Esophagus squamous epithelium (tissue), 5 donors: Measurements from ENCODE around the gene WASHC4. TPM values are rescaled to one million over a fixed set of nuclear protein-coding genes. Genes with fewer than 3 reads are reported as not detected.

ENCODE experiments used
- DNase-seq: peaks from one replicate; lab custom pipeline; 2025; lab: John Stamatoyannopoulos, UW
- H3K27ac ChIP-seq, 4 donors: fragments of 200-600 bp; sonication (generic); one replicate each; pipeline ENCODE4 v1.5.1; 2016 to 2019; ENCODE audit warnings: mild to moderate bottlenecking in 1 of 4
- H3K27me3 ChIP-seq, 4 donors: fragments of 200-600 bp; sonication (generic); 1 replicate in 3 of 4; 2 replicates in 1 of 4; pipeline versions ENCODE4 v1.5.1 to v1.6.0; 2017 to 2021; ENCODE audit warnings: antibody characterized with exemption in 1 of 4
- H3K36me3 ChIP-seq, 3 donors: fragments of 200-600 bp; sonication (generic); one replicate each; pipeline ENCODE4 v1.5.1; 2016 to 2019
- H3K4me1 ChIP-seq, 3 donors: fragments of 200-600 bp; sonication (generic); one replicate each; pipeline ENCODE4 v1.5.1; 2017 to 2019
- H3K4me3 ChIP-seq, 4 donors: fragments of 200-600 bp; sonication (generic); 1 replicate in 3 of 4; 2 replicates in 1 of 4; pipeline ENCODE4 v1.5.1; 2016 to 2019; ENCODE audit warnings: mild to moderate bottlenecking in 2 of 4, moderate library complexity in 1 of 4
- H3K9me3 ChIP-seq, 3 donors: fragments of 200-600 bp; sonication (generic); one replicate each; pipeline ENCODE4 v1.5.1; 2016 to 2019
- POLR2A ChIP-seq, 4 donors: fragments of 450-650 bp; IDR thresholded peaks; one replicate each; pipeline ENCODE4 v1.6.1; 2017; ENCODE audit warnings: antibody characterized with exemption in 4 of 4, mild to moderate bottlenecking in 4 of 4, moderate library complexity in 3 of 4
- WGBS, 2 donors: methylation state at CpG; one replicate each; pipeline ENCODE4 v1.1.5; 2018; 5-methylcytosine and 5-hydroxymethylcytosine counted together
- intact Hi-C: fragments of 100-400 bp; cut with DNase I; formaldehyde crosslinking; loops from one replicate; pipeline ENCODE4 v1.15.0; 2022
- total RNA-seq, 4 donors: library from RNA; depleted of rRNA; stranded (reverse); fragments of >200 nt; gene quantifications; one replicate each; pipeline ENCODE4 v1.1.0, GENCODE V29; 2016
- TF ChIP-seq, protein P1 (sequence below), 6 experiments: fragments of 450-650 bp in 4 of 6; fragments of 200-600 bp in 2 of 6; sonication (generic) in 2 of 6; IDR thresholded peaks; one replicate each; pipeline ENCODE4 v1.5.1; 2016 to 2019; ENCODE audit warnings: antibody characterized with exemption in 6 of 6, mild to moderate bottlenecking in 4 of 6, moderate library complexity in 4 of 6
- donor health status: DM: yes; HTN: yes; CAD: no.

The WASHC4 gene
- total RNA-seq, 4 donors from 2014 or later = 22.8 to 42.3 (median 36.8) TPM

DNA sequence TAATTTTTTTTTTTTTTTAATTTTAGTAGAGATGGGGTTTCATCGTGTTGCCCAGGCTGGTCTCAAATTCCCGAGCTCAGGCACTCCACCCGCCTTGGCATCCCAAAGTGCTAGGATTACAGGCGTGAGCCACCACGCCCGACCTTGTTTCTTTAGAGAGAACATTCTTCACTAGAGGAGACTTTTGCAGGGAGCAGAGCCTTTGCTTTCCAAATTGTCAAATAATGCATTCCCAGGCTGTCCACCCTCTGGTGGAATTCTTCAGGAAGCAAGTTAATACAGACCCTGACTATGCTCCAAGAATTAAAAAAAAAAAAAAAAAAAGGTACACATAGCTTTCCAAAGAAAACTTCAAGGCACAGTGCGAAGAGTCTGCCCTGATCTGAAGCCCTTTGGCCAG is 30.1 kb upstream of the WASHC4 start:
- Histone ChIP-seq H3K4me1 (peaks cover 0 to 9% (median 0%) of the 10 kb centered on the region in 3 donors), H3K27ac (no peak overlapping the region), H3K9me3 (no peaks in the 10 kb centered on the region), H3K4me3 (no peak overlapping the region), H3K27me3 (peaks cover 0 to 24% (median 0%) of the 10 kb centered on the region in 4 donors), H3K36me3 (no peaks in the 10 kb centered on the region)
- intact Hi-C loops = no loop called here
- 44 to 74% methylated on average over 1 to 7 of the region's 7 CpGs for WGBS, 2 donors
- no peak for DNase-seq
- TF ChIP-seq, protein P1, sequence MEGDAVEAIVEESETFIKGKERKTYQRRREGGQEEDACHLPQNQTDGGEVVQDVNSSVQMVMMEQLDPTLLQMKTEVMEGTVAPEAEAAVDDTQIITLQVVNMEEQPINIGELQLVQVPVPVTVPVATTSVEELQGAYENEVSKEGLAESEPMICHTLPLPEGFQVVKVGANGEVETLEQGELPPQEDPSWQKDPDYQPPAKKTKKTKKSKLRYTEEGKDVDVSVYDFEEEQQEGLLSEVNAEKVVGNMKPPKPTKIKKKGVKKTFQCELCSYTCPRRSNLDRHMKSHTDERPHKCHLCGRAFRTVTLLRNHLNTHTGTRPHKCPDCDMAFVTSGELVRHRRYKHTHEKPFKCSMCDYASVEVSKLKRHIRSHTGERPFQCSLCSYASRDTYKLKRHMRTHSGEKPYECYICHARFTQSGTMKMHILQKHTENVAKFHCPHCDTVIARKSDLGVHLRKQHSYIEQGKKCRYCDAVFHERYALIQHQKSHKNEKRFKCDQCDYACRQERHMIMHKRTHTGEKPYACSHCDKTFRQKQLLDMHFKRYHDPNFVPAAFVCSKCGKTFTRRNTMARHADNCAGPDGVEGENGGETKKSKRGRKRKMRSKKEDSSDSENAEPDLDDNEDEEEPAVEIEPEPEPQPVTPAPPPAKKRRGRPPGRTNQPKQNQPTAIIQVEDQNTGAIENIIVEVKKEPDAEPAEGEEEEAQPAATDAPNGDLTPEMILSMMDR (IDR thresholded peaks at IDR 0.05) = no peak
- no peak for TF ChIP-seq POLR2A (IDR thresholded peaks at IDR 0.05)

DNA sequence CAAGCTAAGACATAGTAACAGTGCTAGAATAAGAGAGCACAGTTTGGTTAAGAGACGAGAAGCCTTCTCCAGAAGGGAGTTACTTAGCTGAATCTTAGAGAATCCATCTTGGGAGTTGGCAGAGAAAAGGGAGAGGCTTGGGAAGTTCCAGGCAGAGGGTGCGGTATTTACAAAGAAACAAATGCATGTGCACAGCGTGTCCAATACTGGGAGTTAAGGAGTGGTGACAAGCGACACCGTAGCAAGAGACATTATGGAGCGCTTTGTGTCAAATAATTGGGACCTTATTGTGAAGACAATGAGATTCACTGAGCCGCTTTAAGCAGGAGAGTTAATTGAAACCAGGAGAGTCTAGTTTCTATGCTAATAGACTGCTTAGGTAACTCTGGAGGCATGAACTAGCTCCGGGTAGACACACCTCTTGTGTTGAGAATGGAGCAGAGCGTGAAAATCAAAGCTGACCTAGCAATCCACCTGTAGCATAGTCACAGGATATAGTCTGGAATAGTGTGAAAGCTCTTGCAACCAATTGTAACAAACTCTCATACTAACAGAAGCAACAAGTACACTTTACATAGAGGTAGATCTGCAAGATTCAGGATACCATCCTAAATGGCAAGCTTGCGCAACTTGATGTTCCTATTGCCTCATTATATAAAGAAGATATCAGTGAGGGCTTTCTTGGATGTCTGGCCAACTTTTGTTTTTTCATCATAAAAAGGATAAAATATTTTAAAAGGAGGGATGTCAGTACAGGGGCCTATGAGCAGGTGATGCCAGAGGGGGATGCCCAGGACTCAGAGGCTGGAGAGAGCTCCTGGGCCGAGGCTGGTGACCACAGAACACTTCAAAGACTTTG is 28.6 kb upstream of the WASHC4 start:
- intact Hi-C loops = no loop called here
- TF ChIP-seq, protein P1 (IDR thresholded peaks at IDR 0.05) = no peak
- TF ChIP-seq POLR2A (IDR thresholded peaks at IDR 0.05) = no peak

DNA sequence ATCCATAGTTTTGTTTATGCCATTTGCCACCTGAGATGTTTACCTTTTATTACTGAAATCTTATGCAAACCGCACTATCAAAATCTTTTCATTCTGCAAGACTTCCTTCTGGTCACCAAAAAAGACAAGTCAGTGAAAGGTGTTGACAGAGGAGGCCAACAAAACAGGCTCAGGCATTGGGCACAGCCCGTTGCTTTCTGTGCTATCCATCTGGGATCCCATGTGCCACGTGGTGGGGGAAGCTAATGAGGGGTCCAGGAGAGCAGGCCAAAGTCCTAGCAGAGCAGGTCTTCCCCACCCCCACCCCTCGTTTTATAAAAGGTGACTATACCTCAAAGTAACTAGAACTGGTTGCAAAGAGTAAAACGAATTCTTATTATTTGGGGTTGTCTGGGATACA is 24.5 kb upstream of the WASHC4 start:
- 34 to 61% methylated on average over 5 of the region's 5 CpGs for WGBS, 2 donors
- H3K9me3 ChIP-seq = no peaks in the 10 kb centered on the region
- intact Hi-C loops = no loop called here
- peaks cover 0 to 29% (median 0%) of the 10 kb centered on the region in 4 donors for H3K27me3 ChIP-seq
- H3K4me1 ChIP-seq = peaks cover 9 to 20% (median 11%) of the 10 kb centered on the region in 3 donors
- H3K27ac ChIP-seq = peak overlapping the region in 1 of 4 donors; percentile 71
- H3K4me3 ChIP-seq = peak overlapping the region in 2 of 4 donors; percentile 54 to 71
- no peaks in the 10 kb centered on the region for H3K36me3 ChIP-seq
- TF ChIP-seq, protein P1 (IDR thresholded peaks at IDR 0.05) = no peak
- TF ChIP-seq POLR2A (IDR thresholded peaks at IDR 0.05) = no peak
- DNase-seq = no peak

More for the DNA sequence above, 28.6 kb upstream of the WASHC4 start:
- no peak overlapping the region for H3K4me3 ChIP-seq
- WGBS, 2 donors = 75 to 84% methylated on average over 11 of the region's 11 CpGs
- H3K9me3 ChIP-seq = no peaks in the 10 kb centered on the region
- H3K27ac ChIP-seq = no peak overlapping the region
- no peak for DNase-seq
- H3K36me3 ChIP-seq = no peaks in the 10 kb centered on the region
- peaks cover 4 to 20% (median 8%) of the 10 kb centered on the region in 3 donors for H3K4me1 ChIP-seq
- H3K27me3 ChIP-seq = peaks cover 0 to 33% (median 0%) of the 10 kb centered on the region in 4 donors

DNA sequence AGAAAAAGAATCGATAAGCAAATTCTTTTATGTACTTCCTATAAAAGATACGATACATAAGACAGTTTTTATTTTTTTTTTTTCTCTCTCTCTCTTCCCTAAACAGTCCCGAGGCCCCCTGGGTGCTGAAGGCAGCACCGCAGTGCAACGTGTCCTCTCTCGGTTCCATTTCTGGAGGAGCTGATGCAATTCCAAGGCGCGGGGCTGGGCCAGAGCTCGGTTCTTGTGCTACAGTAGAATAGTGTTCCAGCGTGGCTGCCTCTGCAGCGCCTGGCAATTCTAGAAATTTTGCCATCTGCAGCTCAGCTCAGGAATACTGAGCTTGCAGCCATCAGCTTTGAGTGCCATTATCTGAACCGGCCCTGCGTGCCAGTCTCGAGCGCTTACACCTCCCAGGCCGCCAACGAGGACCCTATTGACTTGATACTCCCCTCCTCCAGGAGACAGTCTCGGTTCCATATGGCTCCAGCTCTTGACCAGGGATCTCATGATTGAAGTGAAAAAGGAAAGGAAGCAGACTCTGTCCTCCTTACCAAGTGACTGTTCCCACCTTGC is 23.9 kb upstream of the WASHC4 start:
- H3K4me1 ChIP-seq = peaks cover 9 to 20% (median 11%) of the 10 kb centered on the region in 3 donors
- DNase-seq = no peak
- peaks cover 0 to 24% (median 0%) of the 10 kb centered on the region in 4 donors for H3K27me3 ChIP-seq
- H3K9me3 ChIP-seq = no peaks in the 10 kb centered on the region
- H3K4me3 ChIP-seq = peak overlapping the region; percentile 32 to 71 (median 48)
- H3K27ac ChIP-seq = peak overlapping the region in 3 of 4 donors; percentile 48 to 71 (median 61)
- no peaks in the 10 kb centered on the region for H3K36me3 ChIP-seq
- 10 to 27% methylated on average over 8 to 12 of the region's 18 CpGs for WGBS, 2 donors
- intact Hi-C loops = no loop called here
- TF ChIP-seq, protein P1 (IDR thresholded peaks at IDR 0.05) = peak in 1 of 6 experiments; percentile 10
- TF ChIP-seq POLR2A (IDR thresholded peaks at IDR 0.05) = no peak
